Mesenchymal stem cell (in vitro differentiated cells and primary cell): Measurements from ENCODE around the gene GSG1.

Experiments
- DNase-seq: peaks from one replicate; pipeline ENCODE4 v3.0.0-alpha.2; 2013
- H2AFZ ChIP-seq: one replicate; pipeline ENCODE4 v1.6.1; 2013; ENCODE audit warnings: low read depth, mild to moderate bottlenecking, control low read depth, inconsistent platforms, low read length, moderate library complexity
- H2AK5ac ChIP-seq: 2 replicates; pipeline ENCODE4 v1.6.1; 2013; ENCODE audit warnings: low read length, moderate library complexity, mild to moderate bottlenecking, inconsistent platforms; ENCODE audit not compliant: severe bottlenecking
- H2BK120ac ChIP-seq: one replicate; pipeline ENCODE4 v1.6.1; 2013; ENCODE audit warnings: low read depth, mild to moderate bottlenecking, inconsistent platforms, low read length, moderate library complexity
- H2BK12ac ChIP-seq, 2 experiments: one replicate each; pipeline ENCODE4 v1.6.1; 2013; ENCODE audit warnings: inconsistent platforms in 2 of 2, low read length in 2 of 2, mild to moderate bottlenecking in 2 of 2, moderate library complexity in 2 of 2, control low read depth in 1 of 2
- H2BK15ac ChIP-seq: one replicate; pipeline ENCODE4 v1.6.1; 2013; ENCODE audit warnings: mild to moderate bottlenecking, low read depth, inconsistent platforms; ENCODE audit not compliant: poor library complexity, severe bottlenecking
- H2BK5ac ChIP-seq: 2 replicates; pipeline ENCODE4 v1.6.1; 2013; ENCODE audit warnings: low read depth, mild to moderate bottlenecking, low read length, control low read depth, inconsistent platforms; ENCODE audit not compliant: poor library complexity, severe bottlenecking
- H3K14ac ChIP-seq, 2 experiments: one replicate each; pipeline ENCODE4 v1.6.1; 2013; ENCODE audit warnings: inconsistent platforms in 2 of 2, low read length in 2 of 2, control low read depth in 1 of 2, mild to moderate bottlenecking in 1 of 2, moderate library complexity in 1 of 2
- H3K18ac ChIP-seq, 2 experiments: one replicate each; pipeline ENCODE4 v1.6.1; 2013; ENCODE audit warnings: inconsistent platforms in 2 of 2, low read length in 2 of 2, control low read depth in 1 of 2, low read depth in 1 of 2, mild to moderate bottlenecking in 1 of 2
- H3K23ac ChIP-seq, 2 experiments: one replicate each; pipeline ENCODE4 v1.6.1; 2013; ENCODE audit warnings: inconsistent platforms in 2 of 2, low read length in 2 of 2, mild to moderate bottlenecking in 2 of 2, moderate library complexity in 2 of 2, control low read depth in 1 of 2
- H3K27ac ChIP-seq: 2 replicates; pipeline ENCODE4 v1.5.1; 2013; ENCODE audit warnings: mild to moderate bottlenecking, moderate library complexity, low read length, control low read depth, inconsistent platforms; ENCODE audit not compliant: poor library complexity, severe bottlenecking
- H3K27me3 ChIP-seq, 2 experiments: 2 replicates each; pipeline versions ENCODE4 v1.6.1 to v1.7.0; 2013; ENCODE audit warnings: low read length in 2 of 2, mild to moderate bottlenecking in 2 of 2, moderate library complexity in 2 of 2, control low read depth in 1 of 2, inconsistent platforms in 1 of 2; ENCODE audit not compliant: control insufficient read depth in 1 of 2, insufficient read depth in 1 of 2
- H3K36me3 ChIP-seq, 2 experiments: 2 replicates each; pipeline versions ENCODE4 v1.6.1 to v1.7.0; 2013; ENCODE audit warnings: low read length in 2 of 2, control low read depth in 1 of 2, inconsistent platforms in 1 of 2, low read depth in 1 of 2, mild to moderate bottlenecking in 1 of 2; ENCODE audit not compliant: insufficient read depth in 2 of 2, control insufficient read depth in 1 of 2
- H3K4ac ChIP-seq, 2 experiments: one replicate each; pipeline ENCODE4 v1.6.1; 2013; ENCODE audit warnings: inconsistent platforms in 2 of 2, low read length in 2 of 2, mild to moderate bottlenecking in 2 of 2, moderate library complexity in 2 of 2, control low read depth in 1 of 2, low read depth in 1 of 2
- H3K4me1 ChIP-seq: 2 replicates; pipeline ENCODE4 v1.6.1; 2013; ENCODE audit warnings: low read depth, low read length, control low read depth; ENCODE audit not compliant: control insufficient read depth, insufficient read depth
- H3K4me2 ChIP-seq: 2 replicates; pipeline ENCODE4 v1.6.1; 2013; ENCODE audit warnings: low read length, mild to moderate bottlenecking, inconsistent platforms; ENCODE audit not compliant: poor library complexity, severe bottlenecking
- H3K4me3 ChIP-seq, 2 experiments: 2 replicates each; pipeline versions ENCODE4 v1.5.1 to v1.7.0; 2013; ENCODE audit warnings: low read length in 2 of 2, mild to moderate bottlenecking in 2 of 2, control low read depth in 1 of 2, low read depth in 1 of 2; ENCODE audit not compliant: insufficient read depth in 1 of 2
- H3K79me1 ChIP-seq: replicated peaks from 2 replicates; pipeline ENCODE4 v1.6.1; 2013; ENCODE audit warnings: mild to moderate bottlenecking, control low read depth, low read length, inconsistent platforms; ENCODE audit not compliant: poor library complexity, severe bottlenecking
- H3K9ac ChIP-seq: 2 replicates; pipeline ENCODE4 v1.7.0; 2013; ENCODE audit warnings: mild to moderate bottlenecking, low read length, moderate library complexity
- H3K9me3 ChIP-seq: 2 replicates; pipeline ENCODE4 v1.7.0; 2013; ENCODE audit warnings: mild to moderate bottlenecking, low read length; ENCODE audit not compliant: control insufficient read depth
- H4K8ac ChIP-seq: one replicate; pipeline ENCODE4 v1.6.1; 2013; ENCODE audit warnings: inconsistent platforms, mild to moderate bottlenecking, low read length, moderate library complexity
- H4K91ac ChIP-seq: one replicate; pipeline ENCODE4 v1.6.1; 2013; ENCODE audit warnings: mild to moderate bottlenecking, low read length, inconsistent platforms
- WGBS: methylation state at CpG from one replicate; pipeline ENCODE4 v1.1.7; 2013; ENCODE audit warnings: mixed read lengths; 5-methylcytosine and 5-hydroxymethylcytosine counted together

GSG1 gene

GRCh38 chr12:13144266-13144828, 40.9 kb upstream of the GSG1 start:
- Histone ChIP-seq H2BK5ac (no peak overlapping the region), H3K36me3 (no peaks in the 10 kb centered on the region), H3K79me1 (no peaks in the 10 kb centered on the region), H3K27me3 (no peaks in the 10 kb centered on the region), H3K18ac (no peak overlapping the region), H3K4ac (no peak overlapping the region), H4K91ac (no peak overlapping the region), H3K14ac (no peak overlapping the region), H3K4me3 (no peak overlapping the region), H2BK12ac (no peak overlapping the region), H2BK15ac (no peak overlapping the region), H3K9me3 (no peaks in the 10 kb centered on the region), H3K4me1 (no peaks in the 10 kb centered on the region), H3K27ac (no peak overlapping the region), H2AK5ac (no peak overlapping the region), H3K23ac (no peak overlapping the region), H4K8ac (no peak overlapping the region), H2AFZ (no peak overlapping the region), H3K4me2 (no peak overlapping the region), H2BK120ac (no peak overlapping the region), H3K9ac (no peak overlapping the region)
- 96% methylated on average over 1 of the region's 2 CpGs for WGBS
- no peak for DNase-seq

GRCh38 chr12:13142747-13143146, 39.3 kb upstream of the GSG1 start:
- Histone ChIP-seq H3K9ac (no peak overlapping the region), H3K79me1 (no peaks in the 10 kb centered on the region), H3K14ac (peak overlapping the region in 1 of 2 experiments; percentile 2), H2AFZ (no peak overlapping the region), H3K18ac (no peak overlapping the region), H2BK15ac (no peak overlapping the region), H2BK120ac (no peak overlapping the region), H4K91ac (no peak overlapping the region), H2BK12ac (no peak overlapping the region), H2BK5ac (no peak overlapping the region), H3K4ac (no peak overlapping the region), H3K27ac (no peak overlapping the region), H3K27me3 (no peaks in the 10 kb centered on the region), H3K4me1 (no peaks in the 10 kb centered on the region), H3K9me3 (no peaks in the 10 kb centered on the region), H3K4me2 (no peak overlapping the region), H3K4me3 (no peak overlapping the region), H3K23ac (no peak overlapping the region), H2AK5ac (no peak overlapping the region), H3K36me3 (no peaks in the 10 kb centered on the region), H4K8ac (no peak overlapping the region)
- 91% methylated on average over 8 of the region's 8 CpGs for WGBS
- no peak for DNase-seq

DNA sequence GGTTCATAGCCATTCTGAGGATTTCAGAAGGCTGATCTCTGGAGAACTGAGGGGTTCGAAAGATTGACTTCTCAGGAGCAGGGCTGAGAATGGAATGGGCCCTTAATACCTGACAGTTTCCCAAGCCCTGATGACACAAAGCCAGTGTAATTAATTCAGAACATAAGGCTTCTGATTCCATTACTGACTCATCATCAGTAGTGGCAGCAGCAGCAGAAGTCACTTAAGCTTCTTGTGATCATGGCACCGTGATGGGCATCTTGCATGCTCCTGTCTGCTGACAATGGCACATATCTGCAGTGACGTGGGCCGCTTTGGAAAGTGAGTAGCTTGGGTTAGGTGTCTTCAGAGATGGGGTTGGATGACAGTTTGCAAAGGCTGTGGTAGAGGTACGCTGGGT, 38.2 kb upstream of the GSG1 start:
- H4K91ac ChIP-seq = no peak overlapping the region
- H3K23ac ChIP-seq = no peak overlapping the region
- no peak overlapping the region for H3K14ac ChIP-seq
- no peak overlapping the region for H4K8ac ChIP-seq
- H3K18ac ChIP-seq = no peak overlapping the region
- DNase-seq = no peak
- no peaks in the 10 kb centered on the region for H3K4me1 ChIP-seq
- no peak overlapping the region for H2AFZ ChIP-seq
- H3K9me3 ChIP-seq = no peaks in the 10 kb centered on the region
- no peak overlapping the region for H2BK120ac ChIP-seq
- H3K9ac ChIP-seq = no peak overlapping the region
- H3K4ac ChIP-seq = no peak overlapping the region
- H2BK12ac ChIP-seq = no peak overlapping the region
- H3K4me2 ChIP-seq = no peak overlapping the region
- H2BK15ac ChIP-seq = no peak overlapping the region
- no peak overlapping the region for H2AK5ac ChIP-seq
- H3K27me3 ChIP-seq = no peaks in the 10 kb centered on the region
- H3K79me1 ChIP-seq = no peaks in the 10 kb centered on the region
- H2BK5ac ChIP-seq = no peak overlapping the region
- H3K36me3 ChIP-seq = no peaks in the 10 kb centered on the region
- no peak overlapping the region for H3K4me3 ChIP-seq
- 82% methylated on average over 5 of the region's 5 CpGs for WGBS
- no peak overlapping the region for H3K27ac ChIP-seq

DNA sequence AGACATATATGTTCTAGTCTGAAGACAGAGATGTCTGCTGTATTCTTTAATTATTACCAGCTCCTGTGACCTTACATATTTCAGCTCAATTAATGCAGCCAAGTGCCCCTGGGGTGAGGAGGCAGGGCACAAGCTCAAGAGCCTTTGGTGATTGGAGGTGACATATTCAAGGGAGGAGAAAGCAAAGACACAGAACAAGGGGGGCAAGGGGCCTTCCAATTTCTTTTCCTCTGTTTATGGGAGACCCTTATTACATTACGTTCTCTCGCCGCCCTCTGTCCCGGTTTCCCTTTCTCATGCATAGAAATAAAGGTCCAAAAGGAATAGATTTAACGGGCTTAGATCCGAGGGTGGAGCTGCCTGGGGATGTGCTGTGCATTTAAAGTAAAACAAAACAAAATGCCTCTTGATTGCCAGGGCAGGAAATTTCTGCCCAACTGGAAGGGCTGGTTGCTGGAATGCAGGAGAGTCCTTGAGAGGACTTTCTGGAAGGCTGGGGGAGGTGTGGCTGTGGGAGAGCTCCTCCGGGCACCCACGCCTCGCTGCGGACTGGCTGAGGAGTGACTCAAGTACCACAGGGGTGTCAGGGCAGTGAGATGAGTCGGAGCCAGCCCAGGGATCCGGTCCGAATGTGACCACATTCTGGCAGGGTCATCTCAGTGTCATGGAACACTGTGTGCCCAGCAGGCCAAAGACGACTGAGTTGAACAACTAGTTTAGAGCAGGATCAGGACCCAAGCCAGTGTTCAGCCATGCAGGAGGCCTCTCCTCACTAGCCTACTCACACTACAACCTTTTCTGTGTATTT, 32.1 kb upstream of the GSG1 start:
- Histone ChIP-seq H2AK5ac (no peak overlapping the region), H3K27ac (peak overlapping the region; percentile 78), H2BK15ac (no peak overlapping the region), H3K14ac (no peak overlapping the region), H2BK120ac (no peak overlapping the region), H3K4me2 (peak overlapping the region; percentile 29), H3K4me1 (peaks cover 13% of the 10 kb centered on the region), H3K18ac (peak overlapping the region; percentile 45 to 76), H2BK12ac (peak overlapping the region in 1 of 2 experiments; percentile 92), H3K9ac (peak overlapping the region; percentile 46), H3K79me1 (no peaks in the 10 kb centered on the region), H4K91ac (no peak overlapping the region), H3K9me3 (no peaks in the 10 kb centered on the region), H4K8ac (peak overlapping the region; percentile 28), H3K4ac (peak overlapping the region in 1 of 2 experiments; percentile 50), H3K4me3 (peak overlapping the region in 1 of 2 experiments; percentile 19), H2AFZ (peak overlapping the region; percentile 58), H3K27me3 (no peaks in the 10 kb centered on the region), H2BK5ac (no peak overlapping the region), H3K36me3 (no peaks in the 10 kb centered on the region), H3K23ac (no peak overlapping the region)
- 40% methylated on average over 14 of the region's 14 CpGs for WGBS
- peak; percentile 83 for DNase-seq
